Activated naive CD8-positive, alpha-beta T cell treated with anti-CD3 and anti-CD28 coated beads, Interleukin-2, amount 10 ng/mL, durations not matched to agents 7 days and 5 days (primary cell): ENCODE measurements around the gene KLF11. TPM values are rescaled to one million over a fixed set of nuclear protein-coding genes. Genes with fewer than 3 reads are reported as not detected.
A peak's percentile ranks its signal among the peaks of the same experiment; 100 is the strongest.
"Not testable (repeated sequence)": the region's sequence is repeated elsewhere in the genome, so short reads cannot be mapped to it uniquely, and the experiment has no call there.

ENCODE experiments used
- ATAC-seq: fragments of 150-1000 bp; cut with Tn5 transposase; one replicate; pipeline ENCODE4 v1.10.0; 2021; ENCODE audit warnings: low read depth, moderate library complexity
- POLR2A ChIA-PET: fragments of 350-600 bp; sonication (Branson Sonifier 250); formaldehyde crosslinking; loops from one replicate; lab custom pipeline; 2021; ENCODE audit warnings: antibody characterized with exemption; lab: Charles Lee
- DNase-seq: peaks from one replicate; pipeline ENCODE4 v3.0.0; 2021
- H3K27ac Mint-ChIP-seq: one replicate; pipeline ENCODE4 v1.8.0; 2022; ENCODE audit warnings: mild to moderate bottlenecking, mixed read lengths
- H3K27me3 Mint-ChIP-seq: one replicate; pipeline ENCODE4 v1.8.0; 2022; ENCODE audit warnings: mild to moderate bottlenecking, moderate library complexity, mixed read lengths
- H3K36me3 Mint-ChIP-seq: one replicate; pipeline ENCODE4 v1.8.0; 2021; ENCODE audit warnings: mild to moderate bottlenecking, mixed read lengths
- H3K4me1 Mint-ChIP-seq: one replicate; pipeline ENCODE4 v1.8.0; 2021; ENCODE audit warnings: mixed read lengths
- H3K4me3 Mint-ChIP-seq: one replicate; pipeline ENCODE4 v1.8.0; 2022; ENCODE audit warnings: mild to moderate bottlenecking, moderate library complexity, mixed read lengths
- H3K9me3 Mint-ChIP-seq: one replicate; pipeline ENCODE4 v1.8.0; 2021; ENCODE audit warnings: mixed read lengths
- total RNA-seq, 2 experiments: library from RNA; stranded (reverse); gene quantifications; one replicate each; pipeline ENCODE4 v1.2.3, GENCODE V29; 2021

KLF11 gene
- total RNA-seq, 2 experiments from 2014 or later = 6.8 to 7.1 TPM

- Mint-ChIP-seq H3K4me3 (no peak overlapping the region), H3K4me1 (peaks cover 8% of the 10 kb centered on the region), H3K27me3 (no peaks in the 10 kb centered on the region), H3K27ac (no peak overlapping the region), H3K9me3 (no peaks in the 10 kb centered on the region), H3K36me3 (no peaks in the 10 kb centered on the region)
- no peak for DNase-seq
- ATAC-seq = no peak
- POLR2A ChIA-PET = no interaction called here
These were observed 16.3 kb upstream of the KLF11 start for GRCh38 chr2:10026940-10027569.

GRCh38 chr2:10027660-10028330 lies 15.6 kb upstream of the KLF11 start:
- ATAC-seq (no peak), DNase-seq (no peak)
- POLR2A ChIA-PET = interaction anchor here (2.0 kb wide), 1 partner anchor 16 kb away, joined by 11 read pairs; the partner anchor contains the start of gene KLF11
- H3K4me3 Mint-ChIP-seq = no peak overlapping the region
- no peaks in the 10 kb centered on the region for H3K36me3 Mint-ChIP-seq
- no peaks in the 10 kb centered on the region for H3K27me3 Mint-ChIP-seq
- no peaks in the 10 kb centered on the region for H3K9me3 Mint-ChIP-seq
- no peak overlapping the region for H3K27ac Mint-ChIP-seq
- H3K4me1 Mint-ChIP-seq = peaks cover 8% of the 10 kb centered on the region

GRCh38 chr2:10028407-10028987 lies 14.9 kb upstream of the KLF11 start:
- Mint-ChIP-seq H3K36me3 (no peaks in the 10 kb centered on the region), H3K4me1 (peaks cover 8% of the 10 kb centered on the region), H3K4me3 (no peak overlapping the region), H3K27me3 (no peaks in the 10 kb centered on the region), H3K9me3 (no peaks in the 10 kb centered on the region), H3K27ac (peak overlapping the region; percentile 56)
- ATAC-seq (no peak), DNase-seq (no peak)
- POLR2A ChIA-PET = interaction anchor here (0.5 to 2.0 kb wide), 4 partner anchors 14 to 185 kb away, joined by 3 to 11 read pairs (median 4); partner anchors contain the start of genes KLF11 and TAF1B

DNA sequence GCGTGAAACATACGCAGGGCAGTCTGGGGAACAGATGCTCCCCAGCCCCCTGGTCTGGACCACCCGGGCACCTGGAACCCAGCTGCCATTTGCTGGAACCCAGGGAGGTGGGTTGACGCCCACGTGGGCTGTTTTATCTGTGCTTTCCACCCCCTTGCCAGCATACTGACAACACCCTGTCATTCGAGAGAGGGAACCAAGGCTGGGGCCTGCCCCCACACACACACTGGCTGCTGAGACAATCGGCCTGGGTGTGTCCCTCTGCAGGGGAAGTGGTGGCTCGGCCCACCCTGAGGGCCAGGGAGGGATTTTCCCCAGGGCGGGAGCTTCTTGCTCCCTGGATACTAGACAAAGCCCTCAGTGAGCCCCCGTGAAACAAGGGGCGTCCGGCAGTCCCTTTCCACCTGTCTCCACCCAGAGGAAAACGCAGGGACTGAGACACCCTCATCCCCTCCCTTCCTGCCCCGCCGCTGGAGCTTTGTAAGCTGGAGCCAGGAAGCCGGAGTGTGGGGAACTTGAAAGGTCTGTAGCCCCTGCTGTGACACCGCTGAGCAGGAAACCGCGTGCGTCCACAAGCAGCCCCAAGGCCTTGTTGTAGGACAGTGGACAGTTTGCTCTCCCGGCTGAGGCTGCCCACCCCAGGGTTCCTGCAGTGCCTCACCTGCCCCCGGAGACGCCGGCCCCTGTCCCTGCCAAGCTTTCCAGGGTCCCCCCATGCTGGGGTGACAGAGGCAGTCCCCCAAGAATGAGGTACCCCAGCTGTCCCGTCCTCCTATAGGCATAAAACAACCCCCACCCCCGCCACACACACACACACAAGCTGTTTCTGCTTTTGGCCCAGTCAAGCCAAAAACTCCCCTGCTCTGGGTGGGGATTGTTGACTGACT lies 14.1 kb upstream of the KLF11 start:
- ATAC-seq (peak; percentile 95), DNase-seq (peak; percentile 57)
- Mint-ChIP-seq H3K9me3 (no peaks in the 10 kb centered on the region), H3K4me3 (peak overlapping the region; percentile 46), H3K36me3 (no peaks in the 10 kb centered on the region), H3K4me1 (peaks cover 8% of the 10 kb centered on the region), H3K27ac (peak overlapping the region; percentile 56), H3K27me3 (peaks cover under 1% of the 10 kb centered on the region)
- POLR2A ChIA-PET = interaction anchor here (0.5 to 2.0 kb wide), 4 partner anchors 13 to 186 kb away, joined by 3 to 11 read pairs (median 4); partner anchors contain the start of genes KLF11 and TAF1B

- H3K9me3 Mint-ChIP-seq = no peaks in the 10 kb centered on the region
- POLR2A ChIA-PET = interaction anchor here (1.1 to 2.0 kb wide), 3 partner anchors 13 to 186 kb away, joined by 3 to 11 read pairs (median 4); partner anchors contain the start of genes KLF11 and TAF1B
- DNase-seq (no peak), ATAC-seq (no peak)
- H3K27ac Mint-ChIP-seq = peak overlapping the region; percentile 56
- peaks cover 10% of the 10 kb centered on the region for H3K4me1 Mint-ChIP-seq
- H3K27me3 Mint-ChIP-seq = peaks cover 3% of the 10 kb centered on the region
- H3K36me3 Mint-ChIP-seq = no peaks in the 10 kb centered on the region
- peak overlapping the region; percentile 46 for H3K4me3 Mint-ChIP-seq
These were observed 13.5 kb upstream of the KLF11 start for GRCh38 chr2:10029875-10030223.

GRCh38 chr2:10030311-10030736 lies 13.0 kb upstream of the KLF11 start:
- no peaks in the 10 kb centered on the region for H3K9me3 Mint-ChIP-seq
- H3K36me3 Mint-ChIP-seq = no peaks in the 10 kb centered on the region
- H3K27me3 Mint-ChIP-seq = peaks cover 4% of the 10 kb centered on the region
- ATAC-seq (no peak), DNase-seq (no peak)
- peaks cover 10% of the 10 kb centered on the region for H3K4me1 Mint-ChIP-seq
- H3K27ac Mint-ChIP-seq = no peak overlapping the region
- POLR2A ChIA-PET = no interaction called here
- H3K4me3 Mint-ChIP-seq = no peak overlapping the region

- H3K27me3 Mint-ChIP-seq, H3K9me3 Mint-ChIP-seq, H3K27ac Mint-ChIP-seq, POLR2A ChIA-PET, H3K36me3 Mint-ChIP-seq, H3K4me3 Mint-ChIP-seq, DNase-seq, ATAC-seq: not testable (repeated sequence)
- H3K4me1 Mint-ChIP-seq = peaks cover 10% of the 10 kb centered on the region
These were observed 12.6 kb upstream of the KLF11 start for GRCh38 chr2:10030798-10031197.

DNA sequence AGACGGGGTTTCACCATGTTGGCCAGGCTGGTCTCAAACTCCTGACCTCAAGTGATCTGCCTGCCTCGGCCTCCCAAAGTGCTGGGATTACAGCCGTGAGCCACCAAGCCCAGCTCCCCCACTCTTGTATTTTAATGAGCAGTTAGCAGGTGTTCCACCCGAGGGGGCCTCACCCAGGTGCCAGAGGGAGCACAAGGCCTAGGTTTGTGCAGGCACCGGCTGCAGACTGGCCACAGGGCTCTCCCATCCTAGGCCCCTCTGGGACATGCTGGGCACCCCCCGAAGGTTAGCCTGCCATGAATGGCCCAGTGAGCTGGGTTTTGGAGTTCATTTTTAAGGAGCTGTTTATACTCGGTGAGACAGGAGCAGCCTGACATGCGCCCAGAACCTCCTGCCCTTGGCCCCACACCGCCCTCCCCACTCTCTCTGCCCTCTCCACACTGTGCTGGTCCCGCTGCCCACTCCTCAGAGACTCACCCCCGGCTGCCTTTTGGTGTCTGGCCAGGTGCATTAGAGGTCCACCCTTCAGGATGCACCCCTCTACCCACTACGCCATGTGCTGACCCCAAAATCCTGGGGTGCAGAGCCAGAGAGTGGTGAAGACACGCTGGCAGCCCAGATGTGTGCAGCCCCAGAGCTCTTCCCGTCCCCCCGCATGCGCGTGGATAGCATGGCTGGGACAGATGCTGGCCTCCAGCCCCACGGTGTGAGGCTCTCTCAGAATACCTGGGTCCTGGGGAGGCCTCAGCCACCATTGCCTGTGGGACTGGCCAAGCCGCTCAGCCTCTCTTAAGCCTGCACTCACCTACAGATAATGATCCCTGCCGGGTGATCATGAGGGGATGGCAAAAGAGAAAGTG lies 11.2 kb upstream of the KLF11 start:
- Mint-ChIP-seq H3K4me3 (no peak overlapping the region), H3K36me3 (no peaks in the 10 kb centered on the region), H3K27ac (no peak overlapping the region), H3K4me1 (peaks cover 10% of the 10 kb centered on the region), H3K27me3 (peaks cover 7% of the 10 kb centered on the region), H3K9me3 (no peaks in the 10 kb centered on the region)
- POLR2A ChIA-PET = no interaction called here
- DNase-seq (no peak), ATAC-seq (no peak)

GRCh38 chr2:10032746-10033105 lies 10.6 kb upstream of the KLF11 start:
- Mint-ChIP-seq H3K36me3 (no peaks in the 10 kb centered on the region), H3K4me3 (no peak overlapping the region), H3K27me3 (peaks cover 7% of the 10 kb centered on the region), H3K4me1 (peaks cover 10% of the 10 kb centered on the region), H3K27ac (no peak overlapping the region), H3K9me3 (no peaks in the 10 kb centered on the region)
- ATAC-seq = no peak
- POLR2A ChIA-PET = no interaction called here
- no peak for DNase-seq

- Mint-ChIP-seq H3K36me3 (no peaks in the 10 kb centered on the region), H3K27ac (no peak overlapping the region), H3K9me3 (no peaks in the 10 kb centered on the region), H3K4me3 (no peak overlapping the region), H3K27me3 (peaks cover 7% of the 10 kb centered on the region), H3K4me1 (peaks cover 10% of the 10 kb centered on the region)
- DNase-seq = no peak
- ATAC-seq = no peak
- POLR2A ChIA-PET = no interaction called here
These were observed 9.9 kb upstream of the KLF11 start for GRCh38 chr2:10033251-10034006.

DNA sequence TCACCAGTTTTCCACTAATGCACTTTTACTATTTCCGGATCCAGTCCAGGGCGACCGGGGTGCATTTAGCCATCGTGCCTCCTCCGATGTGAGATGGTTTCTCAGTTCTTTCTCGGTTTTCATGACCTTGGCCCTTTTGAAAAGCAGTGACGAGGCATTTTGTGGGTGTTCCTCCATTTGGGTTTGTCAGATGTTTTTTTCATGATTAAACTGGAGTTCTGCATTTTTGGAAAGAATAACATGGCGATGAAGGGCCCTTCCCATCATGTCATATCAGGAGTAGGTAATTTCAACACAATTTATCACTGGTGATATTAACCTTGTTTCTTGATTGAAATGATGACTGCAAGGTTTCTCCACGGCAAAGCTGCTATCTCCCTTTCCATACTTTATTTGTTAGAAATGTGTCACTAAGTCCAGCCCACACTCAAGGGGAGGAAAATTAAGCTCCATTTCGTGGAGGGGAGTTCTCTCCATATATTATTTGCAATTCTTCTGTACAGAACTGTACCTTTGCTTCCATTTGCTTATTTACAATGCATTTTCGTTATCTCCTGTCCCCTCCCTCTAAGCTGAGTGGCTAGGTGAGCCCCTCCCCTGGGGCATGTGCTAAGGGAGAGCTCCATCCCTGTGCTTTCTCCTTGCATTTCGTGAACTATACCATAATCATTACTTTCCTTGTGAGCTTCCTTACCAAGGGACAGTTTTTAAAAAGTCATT lies 8.9 kb upstream of the KLF11 start:
- ATAC-seq = no peak
- POLR2A ChIA-PET = no interaction called here
- H3K27ac Mint-ChIP-seq = no peak overlapping the region
- no peaks in the 10 kb centered on the region for H3K9me3 Mint-ChIP-seq
- peaks cover 7% of the 10 kb centered on the region for H3K27me3 Mint-ChIP-seq
- H3K4me1 Mint-ChIP-seq = peaks cover 5% of the 10 kb centered on the region
- no peak for DNase-seq
- no peak overlapping the region for H3K4me3 Mint-ChIP-seq
- H3K36me3 Mint-ChIP-seq = no peaks in the 10 kb centered on the region
